ENCODE data around the gene CALML4.
A peak's percentile ranks its signal among the peaks of the same experiment; 100 is the strongest.
"Not testable (repeated sequence)": the region's sequence is repeated elsewhere in the genome, so short reads cannot be mapped to it uniquely, and the experiment has no call there.

The CALML4 gene

GRCh38 chr15:68204776-68205557, at the start of gene CALML4:
Gene CALML4 (minus strand): TSS chr15:68205332. CDS start chr15:68205247, 85 bp downstream.
- no peak for DNase-seq (ENCODE audit: low read depth in 2 of 2)

GRCh38 chr15:68252925-68253534, 47.9 kb upstream of the CALML4 start:
- no peak for DNase-seq (ENCODE audit: low read depth in 2 of 2)

- DNase-seq (ENCODE audit: low read depth in 2 of 2) = no peak
Measured at GRCh38 chr15:68249058-68249713, 44.1 kb upstream of the CALML4 start.

- no peak for DNase-seq (ENCODE audit: low read depth in 2 of 2)
Measured at GRCh38 chr15:68244235-68244634, 39.1 kb upstream of the CALML4 start.

- DNase-seq (ENCODE audit: low read depth in 2 of 2) = no peak
Measured at GRCh38 chr15:68241088-68241935, 36.2 kb upstream of the CALML4 start.

- DNase-seq (ENCODE audit: low read depth in 2 of 2) = no peak
Measured at GRCh38 chr15:68239025-68239424, 33.9 kb upstream of the CALML4 start.

GRCh38 chr15:68235022-68235421, 29.9 kb upstream of the CALML4 start:
- no peak for DNase-seq (ENCODE audit: low read depth in 2 of 2)

- not testable (repeated sequence) for DNase-seq (ENCODE audit: low read depth in 2 of 2)
Measured at GRCh38 chr15:68234520-68234919, 29.4 kb upstream of the CALML4 start.

GRCh38 chr15:68234060-68234459, 28.9 kb upstream of the CALML4 start:
- no peak for DNase-seq (ENCODE audit: low read depth in 2 of 2)

- no peak for DNase-seq (ENCODE audit: low read depth in 2 of 2)
Measured at GRCh38 chr15:68232937-68233336, 27.8 kb upstream of the CALML4 start.

GRCh38 chr15:68232449-68232848, 27.3 kb upstream of the CALML4 start:
- DNase-seq (ENCODE audit: low read depth in 2 of 2) = no peak

GRCh38 chr15:68231102-68231818, 26.1 kb upstream of the CALML4 start:
- DNase-seq (ENCODE audit: low read depth in 2 of 2) = no peak

GRCh38 chr15:68230157-68231100, 25.3 kb upstream of the CALML4 start:
- no peak for DNase-seq (ENCODE audit: low read depth in 2 of 2)

- peak; percentile 64 to 66 for DNase-seq (ENCODE audit: low read depth in 2 of 2)
Measured at GRCh38 chr15:68229386-68230156, 24.4 kb upstream of the CALML4 start, which contains the start of gene CLN6. Gene CLN6 (minus strand): TSS chr15:68229728. CDS start chr15:68229584, 144 bp downstream.

- DNase-seq (ENCODE audit: low read depth in 2 of 2) = no peak
Measured at GRCh38 chr15:68228971-68229385, 23.8 kb upstream of the CALML4 start.

- no peak for DNase-seq (ENCODE audit: low read depth in 2 of 2)
Measured at GRCh38 chr15:68228143-68228970, 23.2 kb upstream of the CALML4 start.

GRCh38 chr15:68227643-68228142, 22.6 kb upstream of the CALML4 start:
- no peak for DNase-seq (ENCODE audit: low read depth in 2 of 2)

- not testable (repeated sequence) for DNase-seq (ENCODE audit: low read depth in 2 of 2)
Measured at GRCh38 chr15:68225442-68225841, 20.3 kb upstream of the CALML4 start.

Measured in stimulated activated CD8-positive, alpha-beta memory T cell treated with anti-CD3 and anti-CD28 coated beads, Interleukin-2, amount 100 ng/mL, for 1 hour (primary cell).